Keratinocyte (primary cell): ENCODE results near the gene OR2A25. TPM values are rescaled to one million over a fixed set of nuclear protein-coding genes. Genes with fewer than 3 reads are reported as not detected.

Experiments used
- DNase-seq: peaks from one replicate; pipeline ENCODE4 v3.0.0-alpha.2; 2011; ENCODE audit warnings: low read depth, missing footprints, low spot score
- FAIRE-seq: peaks from 2 replicates; lab custom pipeline; 2011; peaks lifted over from hg19 to GRCh38; lab: Jason Lieb, UNC
- H2AFZ ChIP-seq: 2 replicates; pipeline ENCODE4 v1.6.0; 2012; ENCODE audit warnings: low read length, control low read depth, inconsistent platforms; ENCODE audit not compliant: control insufficient read depth
- H3K27ac ChIP-seq: 2 replicates; pipeline ENCODE4 v1.5.1; 2011; ENCODE audit warnings: low read length; ENCODE audit not compliant: control insufficient read depth, insufficient read depth
- H3K27me3 ChIP-seq: 3 replicates; pipeline ENCODE4 v1.6.0; 2011; ENCODE audit warnings: low read length; ENCODE audit not compliant: control insufficient read depth, insufficient read depth; ENCODE audit errors: extremely low read depth
- H3K36me3 ChIP-seq, 2 experiments: 2 replicates in 1 of 2; 3 replicates in 1 of 2; pipeline ENCODE4 v1.5.1; 2011; ENCODE audit warnings: low read length in 2 of 2, mild to moderate bottlenecking in 1 of 2; ENCODE audit not compliant: control insufficient read depth in 2 of 2, insufficient read depth in 2 of 2; ENCODE audit errors: extremely low read depth in 1 of 2
- H3K4me1 ChIP-seq: 3 replicates; pipeline ENCODE4 v1.5.1; 2011; ENCODE audit warnings: low read length; ENCODE audit not compliant: control insufficient read depth, insufficient read depth; ENCODE audit errors: extremely low read depth
- H3K4me2 ChIP-seq: 3 replicates; pipeline ENCODE4 v1.6.0; 2011; ENCODE audit warnings: low read depth, low read length; ENCODE audit not compliant: control insufficient read depth, insufficient read depth; ENCODE audit errors: extremely low read depth
- H3K4me3 ChIP-seq, 3 experiments: fragments of 200-600 bp in 1 of 3; sonication (generic) in 1 of 3; 2 replicates in 2 of 3; 3 replicates in 1 of 3; pipeline ENCODE4 v1.5.1; 2011 to 2016; ENCODE audit warnings: low read length in 3 of 3, mild to moderate bottlenecking in 3 of 3, control low read depth in 2 of 3, inconsistent platforms in 1 of 3, low read depth in 1 of 3, mixed read lengths in 1 of 3, mixed run types in 1 of 3, moderate library complexity in 1 of 3; ENCODE audit not compliant: control insufficient read depth in 2 of 3, insufficient read depth in 2 of 3; ENCODE audit errors: extremely low read depth in 1 of 3
- H3K79me2 ChIP-seq: 2 replicates; pipeline ENCODE4 v1.6.0; 2012; ENCODE audit warnings: low read length; ENCODE audit not compliant: control insufficient read depth, insufficient read depth
- H3K9ac ChIP-seq: 3 replicates; pipeline ENCODE4 v1.6.0; 2011; ENCODE audit warnings: low read length; ENCODE audit not compliant: control insufficient read depth, insufficient read depth; ENCODE audit errors: extremely low read depth
- H3K9me1 ChIP-seq: 3 replicates; pipeline ENCODE4 v1.6.0; 2011; ENCODE audit warnings: low read length; ENCODE audit not compliant: control insufficient read depth, insufficient read depth; ENCODE audit errors: extremely low read depth
- H3K9me3 ChIP-seq: 2 replicates; pipeline ENCODE4 v1.5.1; 2012; ENCODE audit warnings: low read depth, low read length; ENCODE audit not compliant: control insufficient read depth
- H4K20me1 ChIP-seq: 3 replicates; pipeline ENCODE4 v1.6.0; 2011; ENCODE audit warnings: low read length; ENCODE audit not compliant: control insufficient read depth, insufficient read depth; ENCODE audit errors: extremely low read depth
- CTCF ChIP-seq, 3 experiments: IDR thresholded peaks in 1 of 3; conservative IDR thresholded peaks in 1 of 3; optimal IDR thresholded peaks in 1 of 3; 2 replicates in 2 of 3; 3 replicates in 1 of 3; pipeline versions ENCODE3 to v1.5.1; 2011; ENCODE audit warnings: low read length in 3 of 3, mild to moderate bottlenecking in 3 of 3, moderate library complexity in 2 of 3, control low read depth in 1 of 3, inconsistent platforms in 1 of 3; ENCODE audit not compliant: insufficient read depth in 2 of 3; ENCODE audit errors: extremely low read depth in 1 of 3
- EZH2 ChIP-seq: IDR thresholded peaks from one replicate; pipeline ENCODE4 v1.6.1; 2012; ENCODE audit warnings: inconsistent platforms, mild to moderate bottlenecking, low read length, moderate library complexity
- dilution Hi-C: fragments of 300-500 bp; cut with MboI; formaldehyde crosslinking; loops from one replicate; pipeline ENCODE4 v1.7.0; 2020; ENCODE audit warnings: low sequenced_read_pairs; ENCODE audit not compliant: extremely low pct_ligation_motif_present
- polyA plus RNA-seq, 5 experiments: library from polyadenylated mRNA; depleted of rRNA in 3 of 5; stranded (reverse) in 3 of 5; stranded (forward) in 1 of 5; unstranded in 1 of 5; fragments of >200 nt; gene quantifications; 1 replicate in 1 of 5; 2 replicates in 3 of 5; 3 replicates in 1 of 5; pipeline versions ENCODE4 v1.2.1 to v1.2.3, GENCODE V29; 2011 to 2012; ENCODE audit warnings: missing spikeins in 2 of 5, low read depth in 1 of 5, low replicate concordance in 1 of 5

The OR2A25 gene
- polyA plus RNA-seq, 1 donor (not counting 4 experiments of a cell fraction or from before 2014, with no cell fraction given) = not detected

- Histone ChIP-seq H3K4me1 (no peaks in the 10 kb centered on the region), H2AFZ (no peak overlapping the region), H3K27me3 (no peaks in the 10 kb centered on the region), H3K79me2 (no peaks in the 10 kb centered on the region), H3K4me3 (no peak overlapping the region), H3K9ac (no peak overlapping the region), H4K20me1 (no peaks in the 10 kb centered on the region), H3K27ac (no peak overlapping the region), H3K9me1 (no peaks in the 10 kb centered on the region), H3K4me2 (no peak overlapping the region), H3K9me3 (no peaks in the 10 kb centered on the region), H3K36me3 (no peaks in the 10 kb centered on the region)
- DNase-seq = no peak
- no peak for FAIRE-seq
- dilution Hi-C loops = no loop called here
- TF ChIP-seq CTCF (optimal IDR thresholded peaks at IDR 0.05 in 1 of 3, IDR thresholded peaks at IDR 0.05 in 1 of 3, conservative IDR thresholded peaks at IDR 0.05 in 1 of 3; ENCODE audit: extremely low read depth in 1 of 3, insufficient read depth in 2 of 3, low read length in 3 of 3) (no peak), EZH2 (no peak)
Observed at GRCh38 chr7:144098776-144099175, 29.2 kb downstream of the OR2A25 start.

GRCh38 chr7:144100607-144101006 is 31.0 kb downstream of the OR2A25 start:
- no peaks in the 10 kb centered on the region for H4K20me1 ChIP-seq
- H3K79me2 ChIP-seq = no peaks in the 10 kb centered on the region
- H3K4me1 ChIP-seq = no peaks in the 10 kb centered on the region
- no peak overlapping the region for H3K4me3 ChIP-seq
- no peaks in the 10 kb centered on the region for H3K27me3 ChIP-seq
- dilution Hi-C loops = no loop called here
- H3K4me2 ChIP-seq = no peak overlapping the region
- FAIRE-seq = no peak
- no peak overlapping the region for H3K9ac ChIP-seq
- no peak for DNase-seq
- no peak for TF ChIP-seq EZH2
- TF ChIP-seq CTCF (optimal IDR thresholded peaks at IDR 0.05 in 1 of 3, IDR thresholded peaks at IDR 0.05 in 1 of 3, conservative IDR thresholded peaks at IDR 0.05 in 1 of 3; ENCODE audit: extremely low read depth in 1 of 3, insufficient read depth in 2 of 3, low read length in 3 of 3) = no peak
- no peak overlapping the region for H2AFZ ChIP-seq
- no peak overlapping the region for H3K27ac ChIP-seq
- no peaks in the 10 kb centered on the region for H3K36me3 ChIP-seq
- no peaks in the 10 kb centered on the region for H3K9me3 ChIP-seq
- no peaks in the 10 kb centered on the region for H3K9me1 ChIP-seq
